ENCODE measurements around the gene SLC35G2. TPM values are rescaled to one million over a fixed set of nuclear protein-coding genes. Genes with fewer than 3 reads are reported as not detected.

The SLC35G2 gene
- total and polyA plus RNA-seq, 2 of the 4 experiments (the other 2 are of a cell fraction) = 6.6 to 7.0 TPM

GRCh38 chr3:136804141-136804540, 14.8 kb upstream of the SLC35G2 start:
- Histone ChIP-seq H2AK5ac (ENCODE audit: low read depth, low read length) (no peak overlapping the region), H2BK20ac (ENCODE audit: low read depth, low read length) (no peak overlapping the region), H3K36me3 (ENCODE audit: control insufficient read depth, insufficient read depth, low read length) (no peaks in the 10 kb centered on the region), H2BK5ac (ENCODE audit: low read depth, low read length, poor library complexity, severe bottlenecking) (no peak overlapping the region), H3K27me3 (ENCODE audit: control insufficient read depth, insufficient read depth, low read length) (no peaks in the 10 kb centered on the region), H3K9ac (ENCODE audit: low read depth, low read length) (no peak overlapping the region), H2AK9ac (replicated peaks; ENCODE audit: low read depth, low read length, poor library complexity) (no peak overlapping the region), H3K14ac (replicated peaks; ENCODE audit: low read depth, low read length) (no peak overlapping the region), H4K91ac (ENCODE audit: insufficient read depth, low read depth, low read length) (no peak overlapping the region), H4K8ac (ENCODE audit: low read depth in 2 of 2, low read length in 2 of 2) (no peak overlapping the region), H2AFZ (replicated peaks; ENCODE audit: low read length, poor library complexity) (no peak overlapping the region), H3K4me2 (ENCODE audit: low read depth, low read length) (no peak overlapping the region), H4K20me1 (ENCODE audit: insufficient read depth, low read length) (no peaks in the 10 kb centered on the region), H3K56ac (ENCODE audit: extremely low read depth, insufficient read depth, low read length) (no peak overlapping the region), H3K79me1 (ENCODE audit: low read depth in 1 of 2, low read length in 2 of 2) (no peaks in the 10 kb centered on the region), H3K9me3 (ENCODE audit: control insufficient read depth, insufficient read depth, low read length) (no peaks in the 10 kb centered on the region), H4K5ac (ENCODE audit: low read depth, low read length) (no peak overlapping the region), H3K4me1 (ENCODE audit: control insufficient read depth, insufficient read depth, low read length) (no peaks in the 10 kb centered on the region), H3K4ac (ENCODE audit: low read depth, low read length) (no peak overlapping the region), H3K4me3 (ENCODE audit: insufficient read depth, low read depth, low read length) (no peak overlapping the region), H3K9me1 (ENCODE audit: insufficient read depth, low read length) (no peaks in the 10 kb centered on the region), H3K18ac (ENCODE audit: low read depth, low read length) (no peak overlapping the region), H3K27ac (ENCODE audit: insufficient read depth, low read length) (no peak overlapping the region), H2BK15ac (ENCODE audit: low read depth, low read length) (no peak overlapping the region), H2BK120ac (ENCODE audit: low read depth, low read length) (no peak overlapping the region), H3K23ac (ENCODE audit: low read depth, low read length) (no peak overlapping the region)
- ATAC-seq (ENCODE audit: low read depth) (no peak), DNase-seq (no peak)
- no peak for TF ChIP-seq CTCF (conservative IDR thresholded peaks at IDR 0.05; ENCODE audit: low read depth, low read length)
- dilution Hi-C loops (cut with HindIII; ENCODE audit: low sequenced_read_pairs, unreplicated experiment) = no loop called here
- CTCF ChIA-PET = no interaction called here
- 80% methylated on average over 1 of the region's 4 CpGs; no CpG with 5 or more reads in 1 of the 2 experiments for WGBS, 2 experiments (ENCODE audit: extremely low coverage in 2 of 2, insufficient read length in 1 of 2)
- POLR2A ChIA-PET (ENCODE audit: unreplicated experiment) = no interaction called here
- intact Hi-C loops (cut with micrococcal nuclease) = no loop called here
- no TSS peak for BruUV-seq (replicated peaks)
- in situ Hi-C loops (cut with MboI; ENCODE audit: low sequenced_read_pairs) = no loop called here

Data from IMR-90 (cell line).